ENCODE data around the gene GDAP2. TPM values are rescaled to one million over a fixed set of nuclear protein-coding genes. Genes with fewer than 3 reads are reported as not detected.

The GDAP2 gene
- total RNA-seq, 1 experiment from 2014 or later, result 38.1 TPM

DNA sequence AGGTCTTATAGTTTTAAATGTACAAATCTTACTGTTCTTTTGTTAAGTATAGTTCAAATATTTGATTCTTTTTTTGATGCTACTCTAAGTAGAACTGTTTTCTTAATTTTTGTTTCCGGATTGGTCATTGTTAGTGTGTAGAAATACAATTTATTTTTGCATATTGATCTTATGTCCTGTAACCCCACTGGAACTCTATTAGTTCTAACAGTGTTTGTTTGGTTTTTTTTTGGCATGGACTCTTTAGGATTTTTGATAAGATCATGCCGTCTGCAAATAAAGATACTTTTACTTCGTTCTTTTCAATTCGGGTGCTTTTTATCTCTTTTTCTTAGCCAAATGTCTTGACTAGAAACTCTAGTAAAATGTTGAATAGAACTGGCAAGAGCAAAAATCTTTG is 26.5 kb downstream of the GDAP2 start:
- H3K4me2 ChIP-seq, result no peak overlapping the region
- no peaks in the 10 kb centered on the region for H3K79me2 ChIP-seq (ENCODE audit: low read depth)
- H3F3A ChIP-seq (ENCODE audit: insufficient read depth, low read depth), result no peaks in the 10 kb centered on the region
- H2AFZ ChIP-seq, result no peak overlapping the region
- H3K36me3 ChIP-seq (ENCODE audit: low read depth), result peaks cover 37% of the 10 kb centered on the region
- peaks cover 6% of the 10 kb centered on the region; the same call in 1 of the 2 replicates for H4K20me1 ChIP-seq (ENCODE audit: insufficient read depth)
- intact Hi-C loops (cut with micrococcal nuclease; ENCODE audit: unreplicated experiment), result no loop called here
- DNase-seq, result no peak
- TF ChIP-seq CTCF (conservative IDR thresholded peaks at IDR 0.05) (no peak), EZH2 (IDR thresholded peaks at IDR 0.05; ENCODE audit: low read depth) (no peak)
- H3K27ac ChIP-seq, result no peak overlapping the region
- H3K9me3 ChIP-seq (ENCODE audit: insufficient read depth, low read depth), result no peaks in the 10 kb centered on the region
- H3K9me2 ChIP-seq (ENCODE audit: insufficient read depth), result no peaks in the 10 kb centered on the region
- no peaks in the 10 kb centered on the region for H3K27me3 ChIP-seq (ENCODE audit: insufficient read depth, low read depth)
- POLR2A ChIA-PET (ENCODE audit: unreplicated experiment), result no interaction called here
- no TSS peak for BruUV-seq (replicated peaks)
- CTCF ChIA-PET, result no interaction called here
- H3K4me1 ChIP-seq (replicated peaks; ENCODE audit: insufficient read depth), result no peaks in the 10 kb centered on the region
- H3K4me3 ChIP-seq, result no peak overlapping the region

DNA sequence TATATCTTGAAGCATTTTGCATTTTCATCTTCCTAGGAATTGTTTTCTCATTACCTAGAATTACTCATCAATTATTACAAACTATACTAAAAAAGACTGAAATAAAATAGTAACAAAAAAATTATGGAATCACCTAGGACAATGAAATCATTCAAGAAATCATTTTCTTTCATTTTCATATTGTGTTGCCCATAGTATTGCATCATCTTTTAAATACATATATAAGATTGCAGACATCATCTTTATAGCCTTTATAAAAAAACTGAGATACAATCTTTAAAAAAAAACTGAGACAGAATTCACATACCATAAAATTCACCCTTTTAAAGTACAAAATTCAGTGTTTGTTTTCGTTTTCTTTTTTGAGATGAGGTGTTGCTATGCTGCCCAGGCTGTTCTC is 29.6 kb downstream of the GDAP2 start:
- ChIA-PET CTCF (no interaction called here), POLR2A (ENCODE audit: unreplicated experiment) (no interaction called here)
- Histone ChIP-seq H3K4me3 (no peak overlapping the region), H3K4me1 (replicated peaks; ENCODE audit: insufficient read depth) (no peaks in the 10 kb centered on the region), H4K20me1 (ENCODE audit: insufficient read depth) (no peaks in the 10 kb centered on the region), H3F3A (ENCODE audit: insufficient read depth, low read depth) (peaks cover 11% of the 10 kb centered on the region; the same call in 1 of the 2 replicates), H2AFZ (no peak overlapping the region), H3K27ac (no peak overlapping the region), H3K27me3 (ENCODE audit: insufficient read depth, low read depth) (no peaks in the 10 kb centered on the region), H3K79me2 (ENCODE audit: low read depth) (no peaks in the 10 kb centered on the region), H3K9me2 (ENCODE audit: insufficient read depth) (no peaks in the 10 kb centered on the region), H3K4me2 (no peak overlapping the region), H3K36me3 (ENCODE audit: low read depth) (peaks cover 36% of the 10 kb centered on the region), H3K9me3 (ENCODE audit: insufficient read depth, low read depth) (no peaks in the 10 kb centered on the region)
- no TSS peak for BruUV-seq (replicated peaks)
- intact Hi-C loops (cut with micrococcal nuclease; ENCODE audit: unreplicated experiment), result no loop called here
- DNase-seq, result no peak
- TF ChIP-seq EZH2 (IDR thresholded peaks at IDR 0.05; ENCODE audit: low read depth) (no peak), CTCF (conservative IDR thresholded peaks at IDR 0.05) (no peak)

DNA sequence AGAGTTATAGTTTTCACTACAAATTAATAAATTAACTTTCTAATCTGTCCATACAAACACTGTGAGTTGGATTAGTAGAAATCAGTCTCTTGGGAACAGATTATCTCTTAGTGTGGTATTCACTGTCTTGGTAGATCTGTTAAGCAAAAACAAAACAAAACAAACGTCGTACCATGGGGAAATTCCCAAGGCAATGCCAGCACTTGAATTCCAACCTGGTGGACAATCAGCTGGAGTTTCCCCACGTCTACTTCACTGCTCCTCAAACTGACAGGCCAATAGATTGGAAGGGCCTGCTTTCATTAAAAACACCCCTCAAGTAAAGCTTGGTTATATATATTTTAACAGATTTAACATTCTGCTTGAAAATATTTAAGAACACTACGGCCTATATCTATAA is 31.9 kb downstream of the GDAP2 start:
- no peak overlapping the region for H3K4me2 ChIP-seq
- no peaks in the 10 kb centered on the region for H4K20me1 ChIP-seq (ENCODE audit: insufficient read depth)
- H3K4me1 ChIP-seq (replicated peaks; ENCODE audit: insufficient read depth), result no peaks in the 10 kb centered on the region
- BruUV-seq (replicated peaks), result no TSS peak
- H3K27ac ChIP-seq, result no peak overlapping the region
- H2AFZ ChIP-seq, result no peak overlapping the region
- no peaks in the 10 kb centered on the region for H3K27me3 ChIP-seq (ENCODE audit: insufficient read depth, low read depth)
- peaks cover 20% of the 10 kb centered on the region; the same call in 1 of the 2 replicates for H3K36me3 ChIP-seq (ENCODE audit: low read depth)
- H3K79me2 ChIP-seq (ENCODE audit: low read depth), result no peaks in the 10 kb centered on the region
- DNase-seq, result no peak
- H3K4me3 ChIP-seq, result no peak overlapping the region
- peaks cover 11% of the 10 kb centered on the region; the same call in 1 of the 2 replicates for H3F3A ChIP-seq (ENCODE audit: insufficient read depth, low read depth)
- intact Hi-C loops (cut with micrococcal nuclease; ENCODE audit: unreplicated experiment), result no loop called here
- TF ChIP-seq EZH2 (IDR thresholded peaks at IDR 0.05; ENCODE audit: low read depth) (no peak), CTCF (conservative IDR thresholded peaks at IDR 0.05) (no peak)
- H3K9me2 ChIP-seq (ENCODE audit: insufficient read depth), result no peaks in the 10 kb centered on the region
- CTCF ChIA-PET, result interaction anchor here (0.6 to 1.4 kb wide), 2 partner anchors 143 to 385 kb away, joined by 4 to 6 read pairs; no protein-coding TSS in a partner anchor
- H3K9me3 ChIP-seq (ENCODE audit: insufficient read depth, low read depth), result no peaks in the 10 kb centered on the region
- POLR2A ChIA-PET (ENCODE audit: unreplicated experiment), result no interaction called here
